ENCODE results near the gene DCTD. TPM values are rescaled to one million over a fixed set of nuclear protein-coding genes. Genes with fewer than 3 reads are reported as not detected.

The DCTD gene
- total RNA-seq, 1 experiment from 2014 or later = 100 TPM

GRCh38 chr4:182859730-182860129 is 57.5 kb downstream of the DCTD start:
- no peak overlapping the region for H3T11ph ChIP-seq (ENCODE audit: low read length)
- H3K27ac ChIP-seq (ENCODE audit: insufficient read length, low read depth, low read length) = no peak overlapping the region
- no peak overlapping the region for H3K18ac ChIP-seq (ENCODE audit: insufficient read length, low read depth, low read length)
- Mint-ChIP-seq H3K4me3 (no peak overlapping the region), H3K9me3 (peaks cover 0 to 2% of the 10 kb centered on the region in 2 experiments; a peak in 3 of 5 replicates), H3K27me3 (ENCODE audit: low read depth) (peaks cover 10% of the 10 kb centered on the region), H3K27ac (peak overlapping the region in 1 of 3 experiments; percentile 52; a peak in 1 of 7 replicates), H3K4me1 (peaks cover 20 to 28% of the 10 kb centered on the region in 2 experiments), H3K36me3 (ENCODE audit: insufficient read depth in 1 of 3, low read depth in 3 of 3) (peaks cover 0 to 6% (median 0%) of the 10 kb centered on the region in 3 experiments; a peak in 4 of 7 replicates)
- no peaks in the 10 kb centered on the region for H3K23me2 ChIP-seq (ENCODE audit: insufficient read length, low read depth, low read length, poor library complexity, severe bottlenecking)
- no peak overlapping the region for H2BK20ac ChIP-seq (ENCODE audit: low read depth, low read length, poor library complexity, severe bottlenecking)
- no CpG with 5 or more reads among the region's 2 CpGs for WGBS (ENCODE audit: extremely low coverage, insufficient read length, low lambda C conversion rate)
- H3K9ac ChIP-seq (ENCODE audit: extremely low read depth, insufficient read length, low read length) = no peak overlapping the region
- no peak overlapping the region for H3K14ac ChIP-seq (ENCODE audit: insufficient read depth, low read length)
- H3K23ac ChIP-seq (ENCODE audit: insufficient read length, low read depth, low read length) = no peak overlapping the region
- DNase-seq = no peak
- no peak overlapping the region for H3K4ac ChIP-seq (ENCODE audit: low read depth, low read length)
- H2BK5ac ChIP-seq (ENCODE audit: insufficient read length, low read length) = no peak overlapping the region
- no peak overlapping the region for H4K8ac ChIP-seq (replicated peaks; ENCODE audit: insufficient read length, low read depth, low read length)
- H2BK15ac ChIP-seq (ENCODE audit: low read depth, low read length) = no peak overlapping the region
- no peak for TF ChIP-seq CTCF (conservative IDR thresholded peaks at IDR 0.05)
- no peak overlapping the region for H2BK12ac ChIP-seq (ENCODE audit: insufficient read length, low read depth, low read length)
- H4K5ac ChIP-seq (ENCODE audit: insufficient read length, low read depth, low read length) = no peak overlapping the region
- no peaks in the 10 kb centered on the region for H3K9me3 ChIP-seq (ENCODE audit: control insufficient read depth, low read depth, low read length)
- no peak overlapping the region for H2AK5ac ChIP-seq (ENCODE audit: insufficient read length, low read length)
- H4K20me1 ChIP-seq (ENCODE audit: control insufficient read depth, insufficient read depth, insufficient read length) = no peaks in the 10 kb centered on the region
- H2AFZ ChIP-seq (ENCODE audit: low read length) = no peak overlapping the region
- no peak overlapping the region for H3K4me2 ChIP-seq (ENCODE audit: insufficient read depth, insufficient read length, low read length)
- H3K79me2 ChIP-seq (ENCODE audit: insufficient read depth, low read length) = no peaks in the 10 kb centered on the region
- H3K27me3 ChIP-seq (ENCODE audit: insufficient read depth, low read length) = no peaks in the 10 kb centered on the region
- H3K56ac ChIP-seq (ENCODE audit: insufficient read length, low read depth, low read length) = no peak overlapping the region
- no peaks in the 10 kb centered on the region for H3K79me1 ChIP-seq (ENCODE audit: insufficient read depth, low read depth, low read length, poor library complexity, severe bottlenecking)
- no peaks in the 10 kb centered on the region; the same call in 1 of the 2 replicates for H3K4me1 ChIP-seq (ENCODE audit: insufficient read depth, low read length)
- no peak overlapping the region for H2BK120ac ChIP-seq (ENCODE audit: low read depth, low read length, poor library complexity, severe bottlenecking)
- H4K91ac ChIP-seq (ENCODE audit: insufficient read length, low read depth, low read length) = no peak overlapping the region
